RWPE1 (cell line): ENCODE measurements around the gene SOCS6.

Source experiments
- CTCF ChIA-PET: fragments of 350-600 bp; sonication (Branson Sonifier 250); formaldehyde crosslinking; extraction: SDS; loops from one replicate; lab custom pipeline; 2021; lab: Yijun Ruan, JAX
- POLR2A ChIA-PET: fragments of 400-600 bp; formaldehyde crosslinking; extraction: SDS; loops from one replicate; lab custom pipeline; 2020; ENCODE audit warnings: antibody characterized with exemption; ENCODE audit not compliant: low non-redundant PET; lab: Yijun Ruan, JAX
- DNase-seq: peaks from one replicate; pipeline ENCODE4 v3.0.0; 2012; ENCODE audit warnings: low spot score
- H3K27ac ChIP-seq: fragments of 450-650 bp; 2 replicates; pipeline ENCODE4 v1.5.1; 2017
- TF ChIP-seq, protein P1 (sequence below): fragments of 450-650 bp; conservative IDR thresholded peaks from 2 replicates; pipeline ENCODE4 v1.5.1; 2017; ENCODE audit warnings: low read depth, mild to moderate bottlenecking

SOCS6 gene

GRCh38 chr18:70377317-70377799 lies 88.5 kb downstream of the SOCS6 start:
- ChIA-PET CTCF (no interaction called here), POLR2A (no interaction called here)
- no peak overlapping the region for H3K27ac ChIP-seq
- TF ChIP-seq, protein P1, sequence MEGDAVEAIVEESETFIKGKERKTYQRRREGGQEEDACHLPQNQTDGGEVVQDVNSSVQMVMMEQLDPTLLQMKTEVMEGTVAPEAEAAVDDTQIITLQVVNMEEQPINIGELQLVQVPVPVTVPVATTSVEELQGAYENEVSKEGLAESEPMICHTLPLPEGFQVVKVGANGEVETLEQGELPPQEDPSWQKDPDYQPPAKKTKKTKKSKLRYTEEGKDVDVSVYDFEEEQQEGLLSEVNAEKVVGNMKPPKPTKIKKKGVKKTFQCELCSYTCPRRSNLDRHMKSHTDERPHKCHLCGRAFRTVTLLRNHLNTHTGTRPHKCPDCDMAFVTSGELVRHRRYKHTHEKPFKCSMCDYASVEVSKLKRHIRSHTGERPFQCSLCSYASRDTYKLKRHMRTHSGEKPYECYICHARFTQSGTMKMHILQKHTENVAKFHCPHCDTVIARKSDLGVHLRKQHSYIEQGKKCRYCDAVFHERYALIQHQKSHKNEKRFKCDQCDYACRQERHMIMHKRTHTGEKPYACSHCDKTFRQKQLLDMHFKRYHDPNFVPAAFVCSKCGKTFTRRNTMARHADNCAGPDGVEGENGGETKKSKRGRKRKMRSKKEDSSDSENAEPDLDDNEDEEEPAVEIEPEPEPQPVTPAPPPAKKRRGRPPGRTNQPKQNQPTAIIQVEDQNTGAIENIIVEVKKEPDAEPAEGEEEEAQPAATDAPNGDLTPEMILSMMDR, result no peak
- no peak for DNase-seq

- TF ChIP-seq, protein P1, result no peak
- H3K27ac ChIP-seq, result no peak overlapping the region
- POLR2A ChIA-PET, result no interaction called here
- CTCF ChIA-PET, result no interaction called here
- no peak for DNase-seq
Measured at GRCh38 chr18:70377857-70378701, 89.2 kb downstream of the SOCS6 start.
